GM18511 (cell line): ENCODE data around the gene SERPINA4.
"Not testable (repeated sequence)": the region's sequence is repeated elsewhere in the genome, so short reads cannot be mapped to it uniquely, and the experiment has no call there.

Source experiments
- ATAC-seq: cut with Tn5 transposase; IDR thresholded peaks from one replicate; pipeline ENCODE4 v1.9.1; 2021; ENCODE audit warnings: mild to moderate bottlenecking, moderate library complexity; ENCODE audit not compliant: unreplicated experiment

Gene SERPINA4

GRCh38 chr14:94588311-94588710 is 27.1 kb downstream of the SERPINA4 start:
- ATAC-seq, result no peak

GRCh38 chr14:94591073-94591472 is 29.8 kb downstream of the SERPINA4 start:
- ATAC-seq, result no peak

DNA sequence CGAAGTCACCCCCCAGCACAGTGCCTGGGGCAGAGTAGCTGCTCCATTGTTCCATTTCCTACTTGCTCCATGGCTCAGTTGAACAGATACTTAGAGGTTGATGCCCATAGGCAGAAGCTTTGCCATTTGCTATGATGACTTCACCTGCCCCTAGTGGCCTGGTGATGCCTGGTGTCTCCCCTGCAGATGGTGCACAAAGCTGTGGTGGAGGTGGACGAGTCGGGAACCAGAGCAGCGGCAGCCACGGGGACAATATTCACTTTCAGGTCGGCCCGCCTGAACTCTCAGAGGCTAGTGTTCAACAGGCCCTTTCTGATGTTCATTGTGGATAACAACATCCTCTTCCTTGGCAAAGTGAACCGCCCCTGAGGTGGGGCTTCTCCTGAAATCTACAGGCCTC is 30.6 kb downstream of the SERPINA4 start:
- no peak for ATAC-seq

- ATAC-seq, result no peak
These were observed 31.2 kb downstream of the SERPINA4 start for GRCh38 chr14:94592457-94592856.

DNA sequence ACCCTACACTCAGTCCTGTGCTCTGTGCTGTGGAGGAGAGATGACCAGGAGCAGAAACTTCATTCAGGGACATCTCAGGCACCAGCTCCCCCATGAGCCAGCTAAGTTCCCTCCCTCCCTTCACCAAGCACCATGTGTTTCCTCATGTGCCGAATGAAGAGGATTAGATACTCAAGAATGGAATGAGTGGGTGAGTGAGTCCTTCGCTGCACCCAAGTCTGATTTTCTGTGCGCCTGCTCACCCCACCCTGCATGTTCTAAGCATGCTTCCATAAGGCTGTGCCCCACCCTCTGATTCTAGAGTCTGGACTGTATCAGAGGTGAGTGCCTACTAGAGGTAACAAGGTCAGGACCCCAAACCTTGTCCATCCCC is 32.1 kb downstream of the SERPINA4 start:
- ATAC-seq, result no peak

DNA sequence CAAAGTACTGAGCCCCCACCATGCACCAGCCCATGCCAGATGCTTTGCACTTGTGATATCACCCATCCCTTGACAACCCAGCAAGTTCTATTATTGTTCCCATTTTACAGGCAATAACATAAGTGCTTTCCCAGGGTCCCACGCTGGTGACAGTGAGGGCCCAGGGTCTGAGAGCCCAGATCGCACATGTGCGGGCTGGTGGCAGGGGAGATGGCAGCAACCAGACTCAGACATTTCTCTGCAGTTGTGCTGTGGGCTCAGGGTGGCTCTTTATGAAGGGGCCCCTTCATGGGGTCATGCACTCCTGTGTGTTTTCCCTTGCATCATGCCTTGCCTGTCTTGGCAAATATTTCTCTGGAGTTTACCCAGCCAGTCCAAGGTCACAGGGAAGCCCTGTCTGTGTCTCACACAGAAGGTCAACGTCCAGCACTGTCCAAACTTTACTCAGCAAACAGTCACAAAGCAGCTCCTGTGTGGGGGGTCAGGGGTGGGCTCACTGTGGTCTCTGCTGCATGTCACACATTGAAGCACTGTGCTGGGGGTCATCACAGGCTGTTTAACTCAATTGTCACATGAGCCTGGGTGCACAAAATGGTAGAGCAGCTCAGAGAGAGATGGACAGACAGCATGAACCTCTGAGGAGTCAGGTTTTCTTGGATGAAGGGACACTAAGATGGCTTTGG is 32.6 kb downstream of the SERPINA4 start:
- ATAC-seq, result no peak

GRCh38 chr14:94594441-94594840 is 33.2 kb downstream of the SERPINA4 start:
- no peak for ATAC-seq

DNA sequence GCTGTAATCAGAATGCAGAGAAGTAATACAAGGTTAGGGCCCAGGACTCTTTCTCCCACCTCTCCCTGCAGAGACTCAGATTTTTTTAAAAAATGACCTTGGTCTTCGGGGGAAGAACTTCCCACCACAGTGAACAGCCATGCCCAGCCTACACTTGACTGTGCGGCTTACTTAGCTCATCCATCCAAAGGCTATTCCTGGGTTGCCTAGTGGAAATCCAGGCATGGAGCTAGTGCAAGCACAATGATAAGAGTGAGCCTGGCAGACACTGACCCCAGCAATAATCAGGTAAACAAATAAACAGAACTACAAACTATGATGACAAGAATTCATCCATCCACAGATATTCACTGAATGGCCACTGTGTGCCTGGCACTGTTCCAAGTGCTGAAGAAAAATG is 34.7 kb downstream of the SERPINA4 start:
- ATAC-seq, result no peak

DNA sequence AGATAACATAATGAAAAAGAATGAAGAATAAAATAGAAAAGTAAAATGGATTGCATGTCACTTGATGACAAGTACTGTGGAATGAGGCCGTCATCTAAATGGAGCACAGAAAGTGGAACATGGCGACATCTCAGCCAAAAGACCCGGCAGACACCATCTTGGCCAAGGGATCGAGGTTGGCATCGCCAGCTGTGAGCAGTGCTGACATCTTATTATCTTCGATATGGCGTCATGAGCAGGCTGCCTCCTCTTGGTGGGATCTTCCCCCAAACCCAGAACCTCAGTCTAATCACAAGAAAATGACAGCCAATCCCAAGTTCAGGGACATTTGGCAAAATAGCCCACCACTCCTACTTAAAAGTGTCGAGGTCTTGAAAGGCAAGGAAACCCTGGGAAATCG is 35.1 kb downstream of the SERPINA4 start:
- no peak for ATAC-seq

DNA sequence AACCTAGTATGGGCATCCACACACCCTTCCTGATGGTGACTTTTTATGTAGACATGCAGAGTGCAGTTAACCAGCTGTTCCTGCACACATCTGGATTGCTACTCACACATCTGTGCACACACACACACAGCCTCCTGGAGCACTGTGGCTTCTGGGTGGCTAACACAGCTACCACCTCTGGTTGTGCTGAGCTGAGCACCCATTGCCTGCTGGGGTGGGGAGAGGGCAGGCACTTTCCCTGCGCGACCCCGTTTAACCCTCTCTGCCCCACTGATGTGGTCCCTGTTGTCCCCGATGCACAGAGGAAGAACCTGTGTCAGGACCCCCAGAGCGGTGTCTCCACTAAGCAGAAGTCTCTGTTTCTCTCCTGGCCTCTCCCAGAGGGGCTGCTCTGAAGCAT is 36.5 kb downstream of the SERPINA4 start:
- ATAC-seq, result no peak

- no peak for ATAC-seq
These were observed 37.2 kb downstream of the SERPINA4 start for GRCh38 chr14:94598506-94598815.

DNA sequence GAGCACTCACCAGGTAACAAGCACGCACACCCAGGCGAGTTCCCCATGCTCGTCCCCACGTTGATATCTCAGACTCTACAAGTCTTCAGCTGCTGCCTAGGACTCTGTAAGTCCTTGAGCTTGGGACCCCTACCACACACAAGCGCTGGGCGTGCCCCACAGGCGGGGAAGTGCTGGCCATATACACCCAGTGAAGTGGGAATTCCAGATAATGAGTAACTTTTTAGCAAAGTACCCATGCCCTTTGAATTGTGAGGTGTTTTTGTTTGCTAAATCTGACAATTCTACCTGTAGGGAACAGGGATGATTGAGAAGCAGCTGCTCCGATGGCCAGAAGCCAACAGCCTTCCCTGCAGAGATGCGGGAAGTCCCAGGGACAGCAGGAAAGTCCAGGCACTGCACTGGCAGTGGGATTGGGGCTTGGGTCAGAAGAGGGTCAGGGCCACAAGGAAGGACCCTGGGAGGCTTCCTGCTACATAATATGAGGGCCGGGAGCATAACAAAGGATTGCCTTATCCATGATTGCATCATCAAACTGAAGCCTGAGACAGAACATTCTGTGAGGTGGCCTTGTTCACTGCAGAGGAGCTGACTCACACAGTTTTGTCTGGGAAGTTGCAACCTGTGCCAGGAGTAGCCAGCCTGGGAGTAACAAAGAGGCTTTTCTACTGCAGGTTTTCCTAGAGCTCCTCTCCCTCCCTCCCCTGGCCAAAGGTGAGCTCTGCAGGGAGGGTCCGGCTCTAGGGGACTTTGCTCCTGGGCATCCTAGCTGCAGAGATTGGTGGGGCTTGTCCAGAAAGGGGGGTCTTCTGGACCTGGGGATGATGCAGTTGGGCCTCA is 37.8 kb downstream of the SERPINA4 start:
- ATAC-seq, result no peak

DNA sequence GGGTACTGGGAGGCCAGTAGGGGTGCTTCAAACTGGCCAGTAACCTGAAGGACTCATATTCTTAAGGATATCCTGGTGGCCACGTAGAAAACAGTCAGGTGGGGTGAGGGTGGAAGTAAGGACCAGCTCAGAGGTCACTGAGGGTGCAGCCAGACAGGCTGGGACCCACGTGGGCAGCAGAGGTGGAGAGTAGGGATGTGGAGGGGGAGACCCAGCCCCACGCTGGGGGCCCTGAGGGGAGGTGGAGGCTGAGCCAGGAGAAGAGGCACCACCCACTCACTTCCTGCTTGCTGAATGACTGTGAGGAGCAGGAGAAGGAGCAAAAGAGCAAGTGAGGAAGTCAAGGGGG is 38.4 kb downstream of the SERPINA4 start:
- ATAC-seq, result no peak

GRCh38 chr14:94600148-94600545 is 38.9 kb downstream of the SERPINA4 start:
- ATAC-seq, result no peak

GRCh38 chr14:94601884-94602391 is 40.7 kb downstream of the SERPINA4 start:
- ATAC-seq, result no peak

- no peak for ATAC-seq
These were observed 41.5 kb downstream of the SERPINA4 start for GRCh38 chr14:94602722-94603121.

DNA sequence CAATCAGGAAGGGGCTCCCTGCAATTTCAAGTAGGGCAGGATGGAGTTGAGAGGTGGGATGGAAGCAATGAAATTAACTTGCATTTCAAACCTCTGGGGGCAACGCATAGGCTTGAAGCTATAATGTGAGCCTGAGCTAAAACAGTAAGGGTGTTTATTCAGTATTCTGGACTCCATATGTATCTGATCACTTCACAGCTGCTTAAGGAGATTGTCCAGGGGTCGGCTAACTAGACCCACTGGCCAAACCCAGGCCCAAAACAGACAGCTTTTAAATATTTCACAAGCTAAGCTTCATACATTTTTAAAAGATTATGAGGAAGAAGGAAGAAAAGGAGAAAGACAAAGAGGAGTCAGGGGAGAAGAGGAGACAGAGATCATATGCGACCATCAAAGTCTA is 44.1 kb downstream of the SERPINA4 start:
- no peak for ATAC-seq

DNA sequence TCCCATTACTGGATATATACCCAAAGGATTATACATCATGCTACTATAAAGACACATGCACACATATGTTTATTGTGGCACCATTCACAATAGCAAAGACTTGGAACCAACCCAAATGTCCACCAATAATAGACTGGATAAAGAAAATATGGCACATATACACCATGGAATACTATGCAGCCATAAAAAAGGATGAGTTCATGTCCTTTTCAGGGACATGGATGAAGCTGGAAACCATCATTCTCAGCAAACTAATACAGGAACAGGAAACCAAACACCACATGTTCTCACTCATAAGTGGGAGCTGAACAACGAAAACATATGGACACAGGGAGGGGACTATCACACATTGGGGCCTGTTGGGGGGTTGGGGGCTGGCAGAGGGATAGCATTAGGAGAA is 47.7 kb downstream of the SERPINA4 start:
- not testable (repeated sequence) for ATAC-seq

DNA sequence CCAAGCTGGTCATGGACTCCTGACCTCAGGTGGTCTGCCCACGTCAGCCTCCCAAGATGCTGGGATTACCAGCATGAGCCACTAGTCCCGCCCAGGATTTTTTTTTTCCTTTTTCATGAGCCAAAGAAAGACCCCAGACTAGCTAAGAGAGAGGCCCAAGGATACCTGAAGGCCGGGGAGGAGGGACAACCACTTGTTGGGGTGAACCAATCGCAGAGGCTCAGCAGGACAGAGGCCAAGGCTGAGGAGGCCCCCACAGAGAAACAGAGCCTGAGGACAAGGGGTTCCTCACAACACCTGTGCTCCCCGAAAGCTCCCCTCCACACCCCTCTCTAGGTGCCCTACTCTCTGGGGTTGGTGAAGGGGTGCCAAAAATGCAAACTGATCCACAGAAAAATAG is 49.9 kb downstream of the SERPINA4 start:
- ATAC-seq, result no peak

GRCh38 chr14:94612174-94612573 is 50.9 kb downstream of the SERPINA4 start, which contains the start of gene SERPINA3:
Gene SERPINA3, plus strand, starts transcription at chr14:94612391. Its CDS starts 2,051 bp downstream, at chr14:94614442.
- ATAC-seq, result no peak

- ATAC-seq, result no peak
These were observed 51.6 kb downstream of the SERPINA4 start for GRCh38 chr14:94612580-94613554.
